ENCODE data around the gene BCL2L14.

The BCL2L14 gene

GRCh38 chr12:12056951-12057350, 13.8 kb upstream of the BCL2L14 start:
- DNase-seq (ENCODE audit: low spot score): no peak

- DNase-seq (ENCODE audit: low spot score): no peak
These were observed 6.1 kb upstream of the BCL2L14 start for GRCh38 chr12:12064596-12064995.

- DNase-seq (ENCODE audit: low spot score): no peak
These were observed 2.0 kb upstream of the BCL2L14 start for GRCh38 chr12:12068751-12069150.

GRCh38 chr12:12069821-12070548, 754 bp upstream of the BCL2L14 start:
- DNase-seq (ENCODE audit: low spot score): no peak

- no peak for DNase-seq (ENCODE audit: low spot score)
These were observed 1.5 kb downstream of the BCL2L14 start for GRCh38 chr12:12072064-12072760.

GRCh38 chr12:12079291-12079690, 8.6 kb downstream of the BCL2L14 start:
- DNase-seq (ENCODE audit: low spot score): no peak

GRCh38 chr12:12081836-12082497, 11.2 kb downstream of the BCL2L14 start:
- no peak for DNase-seq (ENCODE audit: low spot score)

- no peak for DNase-seq (ENCODE audit: low spot score)
These were observed 12.9 kb downstream of the BCL2L14 start for GRCh38 chr12:12083688-12084087.

- no peak for DNase-seq (ENCODE audit: low spot score)
These were observed 15.6 kb downstream of the BCL2L14 start for GRCh38 chr12:12086362-12086761.

- no peak for DNase-seq (ENCODE audit: low spot score)
These were observed 16.4 kb downstream of the BCL2L14 start for GRCh38 chr12:12086973-12087692.

GRCh38 chr12:12087693-12088034, 16.9 kb downstream of the BCL2L14 start:
- DNase-seq (ENCODE audit: low spot score): no peak

- no peak for DNase-seq (ENCODE audit: low spot score)
These were observed 17.4 kb downstream of the BCL2L14 start for GRCh38 chr12:12088147-12088546.

- no peak for DNase-seq (ENCODE audit: low spot score)
These were observed 18.0 kb downstream of the BCL2L14 start for GRCh38 chr12:12088761-12089160.

- no peak for DNase-seq (ENCODE audit: low spot score)
These were observed 20.3 kb downstream of the BCL2L14 start for GRCh38 chr12:12091071-12091470.

GRCh38 chr12:12091977-12092663, 21.4 kb downstream of the BCL2L14 start:
- DNase-seq (ENCODE audit: low spot score): no peak

- no peak for DNase-seq (ENCODE audit: low spot score)
These were observed 23.7 kb downstream of the BCL2L14 start for GRCh38 chr12:12094481-12094880.

- DNase-seq (ENCODE audit: low spot score): no peak
These were observed 24.3 kb downstream of the BCL2L14 start for GRCh38 chr12:12095021-12095420.

- DNase-seq (ENCODE audit: low spot score): no peak
These were observed 27.4 kb downstream of the BCL2L14 start for GRCh38 chr12:12097891-12098690.

GRCh38 chr12:12098691-12099015, 27.9 kb downstream of the BCL2L14 start:
- no peak for DNase-seq (ENCODE audit: low spot score)

- DNase-seq (ENCODE audit: low spot score): no peak
These were observed 28.4 kb downstream of the BCL2L14 start for GRCh38 chr12:12099102-12099501.

GRCh38 chr12:12107678-12108077, 36.9 kb downstream of the BCL2L14 start:
- DNase-seq (ENCODE audit: low spot score): no peak

Data from left forelimb (tissue), 1 donor.